HCT116 (cell line): ENCODE measurements around the gene DNTT. TPM values are rescaled to one million over a fixed set of nuclear protein-coding genes. Genes with fewer than 3 reads are reported as not detected.

ENCODE experiments used
- ATAC-seq: fragments of 200-7000 bp; cut with Tn5 transposase; 2 replicates; pipeline ENCODE4 v1.9.1; 2020; ENCODE audit warnings: mild to moderate bottlenecking, moderate library complexity
- BruUV-seq: library from RNA; stranded (reverse); fragments of 400-500 nt; replicated peaks from 2 replicates; lab custom pipeline; 2021; lab: Mats Ljungman, UMichigan
- CTCF ChIA-PET: fragments of 300-600 bp; sonication (Branson Sonifier 250); formaldehyde crosslinking; loops from one replicate; lab custom pipeline; 2021; ENCODE audit warnings: antibody characterized with exemption; lab: Charles Lee
- POLR2A ChIA-PET: fragments of 300-600, 350-600 bp; sonication (Branson Sonifier 250); formaldehyde crosslinking; loops from one replicate; lab custom pipeline; 2021; ENCODE audit warnings: antibody characterized with exemption; lab: Charles Lee
- RAD21 ChIA-PET, 2 experiments: fragments of 300-600 bp; sonication (Branson Sonifier 250); formaldehyde crosslinking; loops; one replicate each; lab custom pipeline; 2023; ENCODE audit warnings: low total read pairs in 2 of 2; ENCODE audit not compliant: uncharacterized antibody in 2 of 2, unreplicated experiment in 2 of 2, low non-redundant PET in 1 of 2; lab: Charles Lee
- DNase-seq: peaks from one replicate; pipeline ENCODE4 v3.0.0-alpha.2; 2010; ENCODE audit warnings: low read depth, low spot score
- H2AFZ ChIP-seq: fragments of 200-600 bp; shearing (Covaris generic), sonication (generic); 2 replicates; pipeline ENCODE4 v1.6.1; 2017; ENCODE audit warnings: low read depth, mixed run types, mixed read lengths, antibody characterized with exemption, low read length; ENCODE audit not compliant: poor library complexity, severe bottlenecking
- H3K27ac ChIP-seq: 2 replicates; pipeline ENCODE4 v1.5.1; 2012; ENCODE audit warnings: low read depth, low read length
- H3K27me3 ChIP-seq: fragments of 200-600 bp; sonication (generic); 2 replicates; pipeline ENCODE4 v1.6.1; 2016; ENCODE audit warnings: mixed run types, low read length, mixed read lengths; ENCODE audit not compliant: insufficient read depth
- H3K36me3 ChIP-seq, 2 experiments: fragments of 200-500 bp in 1 of 2; fragments of 200-600 bp in 1 of 2; sonication (Bioruptor generic) in 1 of 2; sonication (generic) in 1 of 2; 2 replicates each; pipeline versions ENCODE4 v1.5.1 to v1.6.1; 2014 to 2016; ENCODE audit warnings: low read length in 2 of 2, inconsistent platforms in 1 of 2, mixed read lengths in 1 of 2, mixed run types in 1 of 2; ENCODE audit not compliant: insufficient read depth in 2 of 2, control insufficient read depth in 1 of 2
- H3K4me1 ChIP-seq, 2 experiments: fragments of 200-600 bp in 1 of 2; sonication (generic) in 1 of 2; 2 replicates each; pipeline versions ENCODE4 v1.5.1 to v1.6.1; 2012 to 2017; ENCODE audit warnings: low read length in 2 of 2, inconsistent platforms in 1 of 2, mild to moderate bottlenecking in 1 of 2, mixed read lengths in 1 of 2, mixed run types in 1 of 2, moderate library complexity in 1 of 2; ENCODE audit not compliant: insufficient read depth in 2 of 2, control insufficient read depth in 1 of 2
- H3K4me2 ChIP-seq: fragments of 200-600 bp; sonication (generic); 2 replicates; pipeline ENCODE4 v1.6.1; 2017; ENCODE audit warnings: mixed run types, low read length, mixed read lengths
- H3K4me3 ChIP-seq, 2 experiments: fragments of 200-600 bp in 1 of 2; sonication (generic) in 1 of 2; replicated peaks in 1 of 2; 2 replicates each; pipeline ENCODE4 v1.5.1; 2011 to 2016; ENCODE audit warnings: low read length in 2 of 2, control low read depth in 1 of 2, low read depth in 1 of 2, mild to moderate bottlenecking in 1 of 2, mixed read lengths in 1 of 2, mixed run types in 1 of 2
- H3K79me2 ChIP-seq: fragments of 200-600 bp; sonication (generic); 2 replicates; pipeline ENCODE4 v1.6.1; 2017; ENCODE audit warnings: mild to moderate bottlenecking, mixed run types, low read length, moderate library complexity, mixed read lengths; ENCODE audit not compliant: insufficient read depth
- H3K9ac ChIP-seq: fragments of 200-600 bp; sonication (generic); 2 replicates; pipeline ENCODE4 v1.6.1; 2016; ENCODE audit warnings: low read length, mixed read lengths
- H3K9me2 ChIP-seq: fragments of 200-600 bp; sonication (generic), shearing (Covaris generic); 2 replicates; pipeline ENCODE4 v1.6.1; 2017; ENCODE audit warnings: mixed run types, mild to moderate bottlenecking, moderate library complexity; ENCODE audit not compliant: insufficient read depth
- H3K9me3 ChIP-seq, 2 experiments: fragments of 200-500 bp in 1 of 2; fragments of 200-600 bp in 1 of 2; sonication (Bioruptor generic) in 1 of 2; sonication (generic) in 1 of 2; 2 replicates each; pipeline ENCODE4 v1.6.1; 2014 to 2017; ENCODE audit warnings: low read length in 2 of 2, mixed read lengths in 2 of 2, inconsistent platforms in 1 of 2, low read depth in 1 of 2, mild to moderate bottlenecking in 1 of 2, mixed run types in 1 of 2, moderate library complexity in 1 of 2; ENCODE audit not compliant: control insufficient read depth in 1 of 2, insufficient read depth in 1 of 2
- H4K20me1 ChIP-seq: fragments of 200-600 bp; sonication (generic), shearing (Covaris generic); 2 replicates; pipeline ENCODE4 v1.6.1; 2017; ENCODE audit warnings: mixed run types, mild to moderate bottlenecking, moderate library complexity; ENCODE audit not compliant: insufficient read depth
- CBX3 ChIP-seq: IDR thresholded peaks from 2 replicates; pipeline ENCODE4 v1.6.1; 2012; ENCODE audit warnings: low read depth
- EZH2 ChIP-seq: fragments of 200-600 bp; sonication (generic); IDR thresholded peaks from 2 replicates; pipeline ENCODE4 v1.6.1; 2017; ENCODE audit warnings: antibody characterized with exemption, mixed run types
- FOSL1 ChIP-seq: IDR thresholded peaks from 2 replicates; pipeline ENCODE4 v1.6.1; 2012; ENCODE audit warnings: low read depth
- RAD21 ChIP-seq: IDR thresholded peaks from 2 replicates; pipeline ENCODE4 v1.6.1; 2012; ENCODE audit warnings: low read depth, mild to moderate bottlenecking
- REST ChIP-seq: IDR thresholded peaks from 2 replicates; pipeline ENCODE4 v1.6.1; 2012; ENCODE audit warnings: low read depth
- TCF7L2 ChIP-seq: IDR thresholded peaks from 2 replicates; pipeline ENCODE4 v1.7.0; 2011; ENCODE audit warnings: borderline replicate concordance, inconsistent platforms; ENCODE audit not compliant: insufficient read depth, insufficient read length; ENCODE audit errors: extremely low read depth
- ZNF274 ChIP-seq: fragments of 200-500 bp; sonication (Bioruptor generic); IDR thresholded peaks from 2 replicates; pipeline ENCODE4 v1.6.1; 2014; ENCODE audit warnings: mild to moderate bottlenecking, low read depth, low read length, inconsistent platforms
- intact Hi-C: fragments of 100-400 bp; cut with micrococcal nuclease; formaldehyde crosslinking; loops from 2 replicates; pipeline ENCODE4 v1.10.0; 2022
- total RNA-seq: library from RNA; stranded (reverse); gene quantifications from one replicate; pipeline ENCODE4 v1.2.1, GENCODE V29; 2021; ENCODE audit not compliant: unreplicated experiment
- TF ChIP-seq, protein P1 (sequence below): IDR thresholded peaks from 2 replicates; pipeline ENCODE4 v1.6.1; 2012
- TF ChIP-seq, protein P2 (sequence below), 3 experiments: fragments of 200-600 bp in 1 of 3; sonication (generic) in 1 of 3; IDR thresholded peaks in 2 of 3; conservative IDR thresholded peaks in 1 of 3; 2 replicates each; pipeline ENCODE4 v1.5.1; 2012 to 2017; ENCODE audit warnings: low read depth in 2 of 3, low read length in 2 of 3, antibody characterized with exemption in 1 of 3, borderline replicate concordance in 1 of 3, control low read depth in 1 of 3, mild to moderate bottlenecking in 1 of 3, mixed read lengths in 1 of 3, mixed run types in 1 of 3, moderate library complexity in 1 of 3; ENCODE audit not compliant: insufficient read depth in 1 of 3

The DNTT gene
- total RNA-seq, 1 experiment from 2014 or later = not detected

DNA sequence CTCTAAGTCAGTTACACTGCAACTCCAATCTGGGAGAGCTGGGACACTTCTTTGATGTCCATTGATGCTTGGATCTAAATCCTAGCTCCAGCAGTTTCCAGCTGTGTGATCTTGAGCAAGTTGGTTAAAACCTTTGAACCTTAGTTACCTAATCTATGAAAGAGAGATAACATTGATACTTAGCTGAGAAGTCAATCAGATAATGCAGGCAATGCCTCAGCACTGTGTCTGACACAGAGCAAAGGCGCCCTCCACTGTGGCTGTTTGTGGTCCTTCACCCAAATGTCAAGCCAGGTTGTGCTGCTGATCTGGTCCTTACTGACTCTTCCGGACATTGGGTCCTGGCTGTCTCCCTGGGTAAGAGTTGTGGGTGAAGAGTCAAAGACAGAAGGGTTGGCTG is 20.2 kb downstream of the DNTT start:
- ChIA-PET POLR2A (no interaction called here), RAD21 (interaction anchor here (0.7 to 0.9 kb wide), 2 partner anchors 278 to 308 kb away, joined by 3 read pairs; no protein-coding TSS in a partner anchor), CTCF (interaction anchor here (2.3 kb wide), 1 partner anchor 10 kb away, joined by 10 read pairs; no protein-coding TSS in a partner anchor)
- H3K27me3 ChIP-seq = peaks cover 5% of the 10 kb centered on the region; the same call in 1 of the 2 replicates
- no peak overlapping the region for H3K4me2 ChIP-seq
- H3K27ac ChIP-seq = no peak overlapping the region
- no peak for DNase-seq
- intact Hi-C loops = no loop called here
- H2AFZ ChIP-seq = no peak overlapping the region
- no peak for ATAC-seq
- H3K4me3 ChIP-seq = no peak overlapping the region
- H3K9me3 ChIP-seq = no peaks in the 10 kb centered on the region
- no peaks in the 10 kb centered on the region for H3K36me3 ChIP-seq
- H4K20me1 ChIP-seq = no peaks in the 10 kb centered on the region
- no peak overlapping the region for H3K9ac ChIP-seq
- no peaks in the 10 kb centered on the region for H3K4me1 ChIP-seq
- no TSS peak for BruUV-seq
- H3K9me2 ChIP-seq = no peaks in the 10 kb centered on the region
- H3K79me2 ChIP-seq = no peaks in the 10 kb centered on the region
- TF ChIP-seq ZNF274 (no peak), RAD21 (peak; percentile 25; the same call in 1 of the 2 replicates)

DNA sequence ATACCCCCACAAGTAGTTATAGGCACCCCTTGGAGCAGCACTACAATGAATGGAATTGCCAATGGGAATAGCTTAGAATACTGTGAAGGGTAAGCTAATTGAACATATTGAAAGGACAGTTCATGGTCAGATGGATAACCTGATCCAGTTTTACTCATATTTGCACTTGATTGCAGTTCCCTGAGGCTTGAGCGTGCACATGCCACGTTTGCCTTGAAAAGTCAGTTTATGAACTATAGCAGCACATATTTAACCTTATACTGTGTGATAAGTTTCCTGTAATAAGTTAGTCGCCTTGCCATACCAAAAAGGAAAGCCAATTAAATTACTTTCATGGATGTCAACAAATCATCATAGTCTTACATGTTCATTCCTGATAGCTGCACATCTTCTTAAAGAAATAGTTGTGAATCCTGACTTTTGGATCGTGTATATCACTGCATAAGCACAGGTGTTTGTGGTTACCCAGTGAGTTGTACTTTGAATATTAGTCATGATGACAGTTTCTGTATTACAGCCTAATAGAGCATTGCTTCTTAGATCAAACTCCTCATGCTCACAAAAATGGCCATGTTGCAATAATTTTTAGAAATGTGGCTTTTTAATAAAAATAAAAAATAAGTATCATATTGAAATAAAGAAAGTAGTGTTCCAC is 21.6 kb downstream of the DNTT start:
- no peaks in the 10 kb centered on the region for H3K4me1 ChIP-seq
- no peak for DNase-seq
- no peak overlapping the region for H3K27ac ChIP-seq
- H4K20me1 ChIP-seq = no peaks in the 10 kb centered on the region
- peaks cover 5% of the 10 kb centered on the region; the same call in 1 of the 2 replicates for H3K27me3 ChIP-seq
- H3K9me3 ChIP-seq = no peaks in the 10 kb centered on the region
- H2AFZ ChIP-seq = no peak overlapping the region
- CTCF ChIA-PET = interaction anchor here (2.3 kb wide), 1 partner anchor 9 kb away, joined by 10 read pairs; no protein-coding TSS in a partner anchor
- no peaks in the 10 kb centered on the region for H3K79me2 ChIP-seq
- H3K4me3 ChIP-seq = no peak overlapping the region
- no peak overlapping the region for H3K4me2 ChIP-seq
- RAD21 ChIA-PET = no interaction called here
- no TSS peak for BruUV-seq
- POLR2A ChIA-PET = no interaction called here
- no peaks in the 10 kb centered on the region for H3K9me2 ChIP-seq
- no peaks in the 10 kb centered on the region for H3K36me3 ChIP-seq
- intact Hi-C loops = no loop called here
- ATAC-seq = no peak
- H3K9ac ChIP-seq = no peak overlapping the region
- TF ChIP-seq FOSL1 = no peak
- TF ChIP-seq EZH2 = no peak
- TF ChIP-seq ZNF274 = no peak
- TF ChIP-seq TCF7L2 = no peak
- TF ChIP-seq, protein P1, sequence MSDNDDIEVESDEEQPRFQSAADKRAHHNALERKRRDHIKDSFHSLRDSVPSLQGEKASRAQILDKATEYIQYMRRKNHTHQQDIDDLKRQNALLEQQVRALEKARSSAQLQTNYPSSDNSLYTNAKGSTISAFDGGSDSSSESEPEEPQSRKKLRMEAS = no peak
- TF ChIP-seq REST = no peak
- TF ChIP-seq, protein P2, sequence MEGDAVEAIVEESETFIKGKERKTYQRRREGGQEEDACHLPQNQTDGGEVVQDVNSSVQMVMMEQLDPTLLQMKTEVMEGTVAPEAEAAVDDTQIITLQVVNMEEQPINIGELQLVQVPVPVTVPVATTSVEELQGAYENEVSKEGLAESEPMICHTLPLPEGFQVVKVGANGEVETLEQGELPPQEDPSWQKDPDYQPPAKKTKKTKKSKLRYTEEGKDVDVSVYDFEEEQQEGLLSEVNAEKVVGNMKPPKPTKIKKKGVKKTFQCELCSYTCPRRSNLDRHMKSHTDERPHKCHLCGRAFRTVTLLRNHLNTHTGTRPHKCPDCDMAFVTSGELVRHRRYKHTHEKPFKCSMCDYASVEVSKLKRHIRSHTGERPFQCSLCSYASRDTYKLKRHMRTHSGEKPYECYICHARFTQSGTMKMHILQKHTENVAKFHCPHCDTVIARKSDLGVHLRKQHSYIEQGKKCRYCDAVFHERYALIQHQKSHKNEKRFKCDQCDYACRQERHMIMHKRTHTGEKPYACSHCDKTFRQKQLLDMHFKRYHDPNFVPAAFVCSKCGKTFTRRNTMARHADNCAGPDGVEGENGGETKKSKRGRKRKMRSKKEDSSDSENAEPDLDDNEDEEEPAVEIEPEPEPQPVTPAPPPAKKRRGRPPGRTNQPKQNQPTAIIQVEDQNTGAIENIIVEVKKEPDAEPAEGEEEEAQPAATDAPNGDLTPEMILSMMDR (IDR thresholded peaks at IDR 0.05 in 2 of 3, conservative IDR thresholded peaks at IDR 0.05 in 1 of 3; ENCODE audit: borderline replicate concordance in 1 of 3, insufficient read depth in 1 of 3, low read depth in 2 of 3, low read length in 2 of 3) = no peak
- TF ChIP-seq RAD21 = no peak
- TF ChIP-seq CBX3 = no peak
